NCI-H2029 treated with DMSO at 0.1 percent for 48 hours (cell line): ENCODE measurements around the gene TMEM132C.

Source experiments
- DNase-seq: peaks from one replicate; lab custom pipeline; 2025; lab: John Stamatoyannopoulos, UW

TMEM132C gene

DNA sequence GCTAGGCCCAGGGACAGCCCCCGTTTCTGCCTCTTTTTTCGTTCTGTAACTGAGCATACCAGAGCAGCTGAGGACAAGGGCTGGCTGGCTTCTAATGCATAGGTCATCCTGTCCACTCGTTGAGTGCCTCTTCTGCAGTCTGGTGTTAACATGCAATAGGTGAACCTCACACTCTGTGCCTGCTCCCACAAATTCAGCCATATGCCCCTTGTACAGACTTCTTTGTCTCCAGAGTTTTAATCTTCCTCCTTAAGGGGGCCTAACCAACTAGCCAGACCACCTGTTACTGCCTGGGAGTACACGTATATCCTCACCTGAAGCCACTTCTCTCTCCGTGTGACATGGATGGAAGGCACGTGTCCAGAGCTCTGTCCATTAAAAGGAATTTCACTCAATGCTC lies 445.7 kb downstream of the TMEM132C start:
- no peak for DNase-seq

DNA sequence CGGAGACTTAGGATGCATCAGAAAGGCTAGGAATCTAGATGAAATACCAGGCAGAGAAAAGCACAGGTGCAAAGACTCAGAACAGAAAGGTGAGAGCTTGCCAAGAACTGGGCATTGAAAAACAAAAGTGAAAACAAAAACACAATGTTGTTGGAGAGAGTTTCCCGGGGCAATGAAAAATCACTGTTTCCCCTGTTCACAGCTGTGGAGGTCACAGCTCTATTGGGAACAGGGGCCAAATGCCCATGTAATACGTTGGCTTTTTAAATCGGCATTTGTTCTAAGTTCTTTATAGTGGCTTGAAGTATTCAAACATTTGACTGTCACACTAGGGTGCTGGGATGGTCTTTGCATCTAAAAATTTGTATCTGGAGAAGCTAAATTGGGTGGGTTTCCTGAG lies 448.5 kb downstream of the TMEM132C start:
- DNase-seq = peak; percentile 17

DNA sequence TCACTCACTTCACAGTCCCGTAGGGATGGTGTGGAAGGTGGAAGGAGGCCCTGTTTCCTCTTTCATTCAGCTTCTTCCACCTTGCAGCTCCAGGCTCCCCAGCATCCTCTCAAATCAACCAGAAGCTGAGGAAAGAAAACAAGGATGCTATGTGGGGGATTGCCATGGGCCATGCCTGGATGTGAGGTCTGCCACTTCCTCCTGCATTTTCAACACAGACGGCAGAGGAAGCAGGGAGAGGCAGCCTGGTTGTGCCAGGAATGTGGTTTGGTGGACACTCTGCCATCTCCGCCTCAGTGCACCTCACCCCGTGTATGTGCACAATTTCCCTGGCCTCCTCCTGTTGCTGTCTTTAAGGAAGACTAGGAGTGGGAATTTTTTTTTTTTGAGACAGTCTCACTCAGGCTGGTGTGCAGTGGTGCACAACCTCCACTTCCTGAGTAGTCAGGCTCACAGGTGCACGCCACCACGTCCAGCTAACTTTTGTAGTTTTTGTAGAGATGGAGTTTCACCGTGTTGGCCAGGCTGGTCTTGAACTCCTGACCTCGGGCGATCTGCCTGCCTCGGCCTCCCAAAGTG lies 457.6 kb downstream of the TMEM132C start:
- DNase-seq = no peak

DNA sequence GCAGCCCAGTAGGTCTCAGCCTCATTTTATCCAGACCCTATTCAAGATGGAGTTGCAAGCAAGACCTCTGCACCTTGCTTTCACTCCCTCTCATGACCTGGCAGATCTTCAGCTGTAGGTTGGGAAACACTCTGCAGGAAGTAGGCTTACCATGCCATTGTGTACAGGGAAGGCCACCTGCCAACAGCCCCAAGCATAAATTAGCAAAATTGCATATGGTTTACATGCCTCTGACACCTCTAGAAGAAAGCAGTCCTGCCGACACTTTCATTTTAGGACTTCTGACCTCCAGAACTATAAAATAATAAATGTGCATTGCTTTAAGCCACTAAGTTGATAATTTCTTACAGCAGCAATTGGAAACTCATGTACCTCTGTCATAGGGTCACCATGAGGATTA lies 459.9 kb downstream of the TMEM132C start:
- DNase-seq = peak; percentile 8

DNA sequence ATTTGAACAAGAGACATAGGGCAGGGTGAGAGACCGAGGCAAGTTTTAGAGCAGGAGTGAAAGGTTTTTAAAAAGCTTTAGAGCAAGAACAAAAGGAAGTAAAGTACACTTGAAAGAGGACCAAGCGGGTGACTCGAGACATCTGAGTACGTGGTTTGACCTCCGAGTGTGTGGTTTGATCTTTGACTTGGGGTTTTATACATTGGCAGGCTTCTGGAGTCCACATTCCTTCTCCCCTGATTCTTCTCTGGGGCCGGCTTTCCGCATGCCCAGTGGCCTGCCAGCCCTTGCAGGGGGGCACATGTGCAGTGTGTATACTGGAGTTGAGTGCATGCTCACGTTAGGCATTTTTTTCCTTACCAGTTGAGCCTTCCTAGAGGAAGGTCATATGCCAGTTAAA lies 460.5 kb downstream of the TMEM132C start:
- DNase-seq = no peak

DNA sequence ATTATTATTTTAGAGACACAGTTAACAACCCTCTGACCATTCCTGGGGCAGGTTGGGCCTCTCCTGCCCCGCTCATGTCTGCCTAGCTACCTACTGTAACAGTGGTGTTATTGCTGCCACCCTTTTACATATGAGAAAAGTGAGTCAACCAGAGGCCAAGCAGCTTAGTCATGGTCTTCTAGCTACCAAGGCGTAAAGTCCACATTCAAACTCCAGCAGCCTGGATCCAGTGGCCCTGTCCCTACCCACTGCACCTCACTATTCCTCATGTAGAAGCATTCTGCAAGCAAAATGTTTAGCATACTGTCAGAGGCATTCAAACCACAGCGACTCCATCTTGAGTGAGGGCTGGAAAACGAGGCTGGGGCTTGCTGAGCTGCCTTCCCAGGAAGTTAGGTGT lies 461.0 kb downstream of the TMEM132C start:
- no peak for DNase-seq

DNA sequence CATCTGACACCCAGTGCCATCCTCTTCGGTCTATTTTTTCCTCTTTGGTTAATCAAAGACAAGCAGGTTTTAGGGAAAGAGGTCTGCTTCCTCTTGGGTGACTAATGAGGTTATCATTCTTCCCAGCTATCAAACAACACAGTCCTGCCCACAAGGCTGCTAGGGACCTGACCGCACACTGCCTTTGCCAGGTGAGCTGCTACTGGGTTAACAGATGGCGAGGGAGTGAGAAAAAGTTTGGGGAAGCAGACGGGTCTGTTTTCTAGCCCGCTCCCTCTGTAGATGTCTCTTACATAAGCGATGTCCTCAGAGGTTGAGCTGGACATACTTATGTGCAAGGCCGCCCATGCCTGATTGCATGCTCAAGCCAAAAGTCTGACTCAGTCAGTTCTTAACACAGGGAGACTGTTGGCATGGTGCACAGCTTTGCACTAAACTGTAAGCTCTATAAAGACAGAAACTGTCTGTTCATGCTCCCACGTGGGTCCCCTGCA lies 462.7 kb downstream of the TMEM132C start:
- no peak for DNase-seq

DNA sequence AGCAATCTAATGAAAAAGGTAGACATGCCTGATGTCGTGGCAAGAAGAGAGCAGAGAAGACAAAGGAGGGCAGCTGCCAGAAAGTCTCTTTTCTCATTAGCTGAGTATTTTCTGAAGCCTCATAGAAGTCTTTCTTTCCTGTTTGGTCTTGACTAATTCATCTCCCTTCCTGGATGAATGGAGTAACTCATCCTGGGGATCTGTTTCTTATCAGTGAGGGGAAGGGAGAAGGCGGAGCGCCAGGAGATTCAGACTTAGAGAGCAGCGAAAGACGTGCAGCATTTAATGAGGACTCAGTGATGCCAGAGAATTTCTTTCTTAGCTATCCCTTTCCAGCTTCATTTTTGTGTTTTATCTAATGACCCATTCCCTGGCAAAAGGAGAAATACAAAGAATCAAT lies 467.4 kb downstream of the TMEM132C start:
- no peak for DNase-seq

DNA sequence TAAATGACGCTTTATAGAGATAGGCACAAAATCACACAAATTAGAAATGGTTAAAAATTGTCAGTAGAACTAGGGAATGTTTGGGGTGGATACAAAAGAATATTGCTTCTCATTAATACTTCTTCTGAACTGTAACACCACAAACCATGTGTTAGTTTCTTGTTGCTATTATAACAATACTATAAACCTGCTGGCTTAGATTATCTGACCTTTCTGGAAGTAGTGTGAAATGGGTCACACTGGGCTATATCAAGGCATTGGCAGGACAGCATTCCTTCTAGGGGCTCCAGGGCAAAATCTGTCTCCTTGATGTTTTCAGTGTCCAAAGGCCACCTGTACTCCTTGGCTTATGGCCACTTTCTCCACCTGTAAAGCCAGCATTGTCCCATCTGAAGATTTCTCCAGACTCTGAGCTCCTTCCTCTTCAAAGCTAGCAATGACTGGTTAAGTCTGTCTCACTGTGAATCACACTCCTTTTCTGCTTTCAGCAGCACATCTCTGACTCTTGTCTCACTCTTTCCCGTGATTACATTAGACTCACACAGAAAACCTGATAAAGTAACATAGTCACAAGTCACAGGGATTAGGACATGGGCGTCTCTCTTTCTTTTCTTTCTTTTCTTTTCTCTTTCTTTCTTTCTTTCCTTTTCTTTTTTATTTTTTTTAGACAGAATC lies 470.5 kb downstream of the TMEM132C start:
- no peak for DNase-seq

DNA sequence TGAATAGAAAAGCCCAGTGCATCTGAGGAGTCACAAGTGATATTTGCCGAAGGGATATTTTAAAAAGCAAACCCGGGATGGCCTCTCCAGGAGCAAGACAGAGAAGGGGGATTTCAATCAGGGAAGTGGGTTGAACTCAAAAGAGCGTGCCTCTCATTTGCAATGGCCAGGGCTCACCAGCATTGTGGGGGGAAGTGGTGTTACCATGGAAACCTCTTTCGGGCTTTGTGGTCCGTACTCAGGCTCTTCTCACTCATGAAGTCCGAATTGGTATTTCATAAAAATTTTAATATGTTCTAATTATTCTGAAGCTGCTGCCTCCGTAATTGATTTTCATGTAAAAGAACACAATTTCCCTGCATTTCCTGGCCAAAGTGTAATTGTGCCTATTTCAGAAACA lies 476.9 kb downstream of the TMEM132C start:
- no peak for DNase-seq

DNA sequence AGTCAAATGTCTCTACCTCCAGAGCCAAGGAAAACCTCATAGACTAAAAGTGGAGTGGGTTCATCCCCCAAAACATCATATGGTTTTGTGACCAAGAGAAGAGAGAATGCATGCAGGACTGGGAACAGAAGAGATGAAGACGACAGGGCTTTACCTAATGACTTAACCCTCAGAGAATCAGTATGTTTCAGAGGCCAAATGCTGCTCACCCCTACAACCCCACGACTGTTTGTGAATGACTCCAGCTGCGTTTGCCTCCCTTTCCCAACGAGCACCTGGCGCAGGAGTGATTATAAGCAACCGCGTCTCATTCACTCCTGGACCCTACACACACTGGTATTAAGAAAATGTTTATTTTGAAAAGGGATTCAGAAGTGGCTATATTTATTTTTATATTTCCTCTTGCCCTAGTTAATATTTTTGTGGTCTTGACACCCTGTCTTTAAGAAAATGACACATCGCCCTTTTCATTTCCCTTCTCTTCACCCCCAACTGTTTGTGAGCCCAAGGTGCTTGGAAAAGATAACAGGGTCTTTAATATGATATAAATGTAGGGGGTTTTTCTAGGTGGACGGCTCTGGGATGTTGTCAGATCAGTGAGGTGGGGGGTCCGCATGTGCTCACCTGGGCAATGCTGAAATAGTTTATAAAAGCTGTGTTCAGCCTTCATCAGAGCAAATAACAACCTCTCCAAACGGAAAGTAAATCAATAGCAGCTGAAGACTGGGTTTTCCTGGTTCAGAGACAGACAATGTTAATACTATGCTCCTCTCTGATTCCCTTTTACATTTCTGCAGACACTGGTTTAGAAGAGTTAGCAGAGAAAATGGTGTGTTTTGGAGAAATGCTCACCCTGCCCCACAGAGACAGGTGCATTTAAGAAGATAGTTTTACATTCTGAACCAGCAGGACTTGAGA lies 479.1 kb downstream of the TMEM132C start:
- DNase-seq = no peak

DNA sequence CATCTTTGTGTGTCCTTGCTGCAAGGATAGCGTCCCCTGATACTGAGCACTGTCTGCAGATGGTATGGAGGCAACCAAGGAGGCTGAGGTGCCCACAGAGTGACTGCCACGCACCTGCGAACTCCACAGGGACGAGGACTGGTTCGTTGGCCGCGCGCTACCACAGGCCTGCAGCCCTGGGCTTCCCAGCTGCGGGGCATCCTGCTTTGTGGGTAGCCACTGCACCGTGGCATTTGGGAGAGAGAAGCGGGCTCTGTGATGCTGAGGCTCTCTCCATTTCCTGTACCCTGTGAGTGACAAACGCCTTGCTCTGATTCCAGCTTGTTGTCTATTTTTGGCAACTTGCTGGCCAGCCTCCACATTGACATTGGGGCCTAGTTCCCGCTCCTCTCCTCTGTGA lies 480.5 kb downstream of the TMEM132C start:
- DNase-seq = no peak

DNA sequence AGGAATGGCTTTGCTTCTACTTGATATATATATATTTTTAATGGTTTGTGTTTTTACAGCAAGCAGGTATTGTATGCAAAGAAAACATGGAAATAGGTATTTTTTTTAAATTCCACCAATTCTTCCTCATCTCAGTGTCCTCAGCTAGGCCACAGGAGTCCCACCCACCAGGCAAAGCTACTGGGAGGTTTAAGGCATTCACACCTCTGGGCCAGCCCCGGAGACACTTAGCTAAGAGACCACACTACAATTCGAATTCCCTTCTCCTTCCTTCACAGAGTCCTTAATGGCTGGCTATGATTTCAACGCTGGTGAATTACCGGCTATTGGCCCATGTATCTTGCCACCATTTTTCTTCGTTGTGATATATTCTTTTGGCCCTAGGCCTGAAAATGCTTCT lies 485.4 kb downstream of the TMEM132C start:
- DNase-seq = no peak

DNA sequence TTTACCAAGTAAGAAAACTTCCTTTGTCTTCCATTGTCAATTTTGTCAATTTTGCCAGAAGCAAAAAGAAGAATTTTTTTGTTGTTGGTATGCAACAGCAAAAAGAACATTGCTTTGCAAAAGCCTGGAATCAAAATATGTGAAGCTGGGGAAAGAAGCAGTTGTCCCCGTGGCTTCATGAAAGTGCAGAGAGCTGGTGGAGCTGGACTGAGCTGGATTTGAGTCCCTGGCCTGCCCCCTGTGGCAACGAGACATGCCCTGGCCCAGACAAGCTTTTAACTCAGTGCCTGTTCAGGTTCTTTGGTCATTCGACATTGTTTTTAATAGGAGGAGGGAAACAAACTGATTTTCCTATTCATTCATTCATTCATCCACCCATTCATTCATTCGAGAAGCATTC lies 486.5 kb downstream of the TMEM132C start:
- DNase-seq = no peak

DNA sequence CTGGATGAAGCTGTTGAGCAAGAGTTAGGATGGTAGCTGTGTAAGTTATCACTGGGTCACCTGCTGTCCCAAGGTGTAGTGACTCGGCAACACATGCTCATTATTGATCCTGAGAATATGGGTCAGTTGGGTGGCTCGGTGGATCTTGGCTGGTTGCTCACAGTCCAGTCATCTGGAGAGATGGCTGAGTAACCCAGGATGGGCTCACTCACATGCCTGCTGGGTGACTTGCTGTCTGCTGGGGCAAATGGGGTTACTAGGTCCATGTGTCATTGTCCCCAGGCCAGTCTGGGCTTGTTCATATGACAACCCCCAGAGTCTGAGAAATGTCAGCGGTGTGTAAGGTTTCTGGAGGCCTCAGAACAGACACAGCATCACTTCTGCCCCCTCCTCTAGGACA lies 487.3 kb downstream of the TMEM132C start:
- no peak for DNase-seq

DNA sequence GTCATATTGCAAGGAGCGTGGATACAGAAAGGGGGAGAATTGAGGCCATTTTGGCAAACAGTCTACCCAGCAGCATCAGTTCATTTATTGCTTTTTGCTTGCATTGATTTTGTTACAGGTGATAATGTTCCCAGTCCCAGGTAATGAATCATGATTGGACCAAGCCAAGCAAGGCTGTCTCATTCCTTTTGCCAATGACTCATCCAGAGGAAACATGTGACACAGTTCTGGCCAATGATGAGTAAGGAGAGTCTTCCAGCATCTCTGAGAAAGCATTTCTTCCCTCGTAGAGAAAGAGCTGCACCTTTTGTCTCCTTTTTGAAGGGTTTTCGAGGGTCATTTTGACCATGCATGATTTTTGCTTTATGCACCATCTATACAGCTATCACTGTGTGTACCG lies 488.6 kb downstream of the TMEM132C start:
- DNase-seq = no peak
